IMR-90 (cell line): ENCODE results near the gene LCTL.

Experiments
- CEBPB ChIP-seq: IDR thresholded peaks from 2 replicates; pipeline ENCODE4 v1.6.1; 2012; ENCODE audit warnings: low read depth, low read length, improper control_type of control experiment
- CHD1 ChIP-seq: IDR thresholded peaks from 2 replicates; pipeline ENCODE4 v1.6.1; 2012; ENCODE audit warnings: low read depth, low read length, improper control_type of control experiment
- MAFK ChIP-seq: IDR thresholded peaks from 2 replicates; pipeline ENCODE4 v1.6.1; 2012; ENCODE audit warnings: low read depth, low read length, improper control_type of control experiment
- MAZ ChIP-seq: IDR thresholded peaks from 2 replicates; pipeline ENCODE4 v1.6.1; 2012; ENCODE audit warnings: low read depth, mild to moderate bottlenecking, low read length, improper control_type of control experiment, moderate library complexity, borderline replicate concordance
- MXI1 ChIP-seq: IDR thresholded peaks from 2 replicates; pipeline ENCODE4 v1.6.1; 2012; ENCODE audit warnings: low read depth, mild to moderate bottlenecking, low read length, moderate library complexity, borderline replicate concordance
- POLR2A ChIP-seq: IDR thresholded peaks from 2 replicates; pipeline ENCODE4 v1.6.1; 2012; ENCODE audit warnings: mild to moderate bottlenecking, low read depth, low read length
- RAD21 ChIP-seq: IDR thresholded peaks from 2 replicates; pipeline ENCODE4 v1.6.1; 2012; ENCODE audit warnings: low read length, improper control_type of control experiment
- RCOR1 ChIP-seq: IDR thresholded peaks from 2 replicates; pipeline ENCODE4 v1.6.1; 2012; ENCODE audit warnings: mild to moderate bottlenecking, low read length, improper control_type of control experiment; ENCODE audit not compliant: insufficient replicate concordance
- RFX5 ChIP-seq: IDR thresholded peaks from 2 replicates; pipeline ENCODE4 v1.8.0; 2012; ENCODE audit warnings: low read depth, mild to moderate bottlenecking, low read length, moderate library complexity
- USF2 ChIP-seq: fragments of 150-350 bp; IDR thresholded peaks from 2 replicates; pipeline ENCODE4 v1.6.1; 2017; ENCODE audit warnings: mild to moderate bottlenecking, antibody characterized with exemption, low read length, low read depth
- TF ChIP-seq, protein P1 (sequence below): conservative IDR thresholded peaks from 2 replicates; pipeline ENCODE4 v1.5.1; 2012; ENCODE audit warnings: mild to moderate bottlenecking, low read depth, low read length, improper control_type of control experiment
- TF ChIP-seq, protein P2 (sequence below): fragments of 150-350 bp; IDR thresholded peaks from 2 replicates; pipeline ENCODE4 v1.6.1; 2016; ENCODE audit warnings: low read depth, mild to moderate bottlenecking, low read length, moderate library complexity, borderline replicate concordance

- TF ChIP-seq, protein P1, sequence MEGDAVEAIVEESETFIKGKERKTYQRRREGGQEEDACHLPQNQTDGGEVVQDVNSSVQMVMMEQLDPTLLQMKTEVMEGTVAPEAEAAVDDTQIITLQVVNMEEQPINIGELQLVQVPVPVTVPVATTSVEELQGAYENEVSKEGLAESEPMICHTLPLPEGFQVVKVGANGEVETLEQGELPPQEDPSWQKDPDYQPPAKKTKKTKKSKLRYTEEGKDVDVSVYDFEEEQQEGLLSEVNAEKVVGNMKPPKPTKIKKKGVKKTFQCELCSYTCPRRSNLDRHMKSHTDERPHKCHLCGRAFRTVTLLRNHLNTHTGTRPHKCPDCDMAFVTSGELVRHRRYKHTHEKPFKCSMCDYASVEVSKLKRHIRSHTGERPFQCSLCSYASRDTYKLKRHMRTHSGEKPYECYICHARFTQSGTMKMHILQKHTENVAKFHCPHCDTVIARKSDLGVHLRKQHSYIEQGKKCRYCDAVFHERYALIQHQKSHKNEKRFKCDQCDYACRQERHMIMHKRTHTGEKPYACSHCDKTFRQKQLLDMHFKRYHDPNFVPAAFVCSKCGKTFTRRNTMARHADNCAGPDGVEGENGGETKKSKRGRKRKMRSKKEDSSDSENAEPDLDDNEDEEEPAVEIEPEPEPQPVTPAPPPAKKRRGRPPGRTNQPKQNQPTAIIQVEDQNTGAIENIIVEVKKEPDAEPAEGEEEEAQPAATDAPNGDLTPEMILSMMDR: no peak
- TF ChIP-seq USF2 (no peak), RFX5 (no peak), MAZ (no peak), MXI1 (no peak), POLR2A (no peak), MAFK (no peak), CEBPB (no peak), CHD1 (no peak), RCOR1 (no peak), RAD21 (no peak)
- TF ChIP-seq, protein P2, sequence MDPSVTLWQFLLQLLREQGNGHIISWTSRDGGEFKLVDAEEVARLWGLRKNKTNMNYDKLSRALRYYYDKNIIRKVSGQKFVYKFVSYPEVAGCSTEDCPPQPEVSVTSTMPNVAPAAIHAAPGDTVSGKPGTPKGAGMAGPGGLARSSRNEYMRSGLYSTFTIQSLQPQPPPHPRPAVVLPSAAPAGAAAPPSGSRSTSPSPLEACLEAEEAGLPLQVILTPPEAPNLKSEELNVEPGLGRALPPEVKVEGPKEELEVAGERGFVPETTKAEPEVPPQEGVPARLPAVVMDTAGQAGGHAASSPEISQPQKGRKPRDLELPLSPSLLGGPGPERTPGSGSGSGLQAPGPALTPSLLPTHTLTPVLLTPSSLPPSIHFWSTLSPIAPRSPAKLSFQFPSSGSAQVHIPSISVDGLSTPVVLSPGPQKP: no peak
Observed at GRCh38 chr15:66595332-66595731, 29.5 kb upstream of the LCTL start.
